GM19455 (cell line): ENCODE results near the gene UBA1.
"Not testable (repeated sequence)": the region's sequence is repeated elsewhere in the genome, so short reads cannot be mapped to it uniquely, and the experiment has no call there.

ENCODE experiments used
- ATAC-seq: cut with Tn5 transposase; IDR thresholded peaks from one replicate; pipeline ENCODE4 v1.9.1; 2021; ENCODE audit not compliant: unreplicated experiment

The UBA1 gene

DNA sequence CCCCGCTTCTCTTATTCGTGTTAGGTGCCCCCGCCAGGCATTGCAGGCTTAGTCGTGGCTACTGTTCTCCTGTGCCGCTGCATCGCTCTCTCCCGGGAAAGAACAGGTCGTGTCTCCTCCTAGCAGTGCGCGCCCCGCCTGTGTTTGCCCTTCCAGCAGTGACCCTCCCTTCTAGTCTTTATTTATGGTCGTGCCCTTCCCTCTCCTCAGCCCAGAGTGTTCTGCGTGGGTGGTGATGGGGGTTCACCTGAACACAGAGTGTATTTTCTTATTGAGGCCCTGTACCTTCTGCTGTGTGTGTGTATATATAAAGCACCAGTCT, 54.3 kb downstream of the UBA1 start:
- ATAC-seq, result no peak

DNA sequence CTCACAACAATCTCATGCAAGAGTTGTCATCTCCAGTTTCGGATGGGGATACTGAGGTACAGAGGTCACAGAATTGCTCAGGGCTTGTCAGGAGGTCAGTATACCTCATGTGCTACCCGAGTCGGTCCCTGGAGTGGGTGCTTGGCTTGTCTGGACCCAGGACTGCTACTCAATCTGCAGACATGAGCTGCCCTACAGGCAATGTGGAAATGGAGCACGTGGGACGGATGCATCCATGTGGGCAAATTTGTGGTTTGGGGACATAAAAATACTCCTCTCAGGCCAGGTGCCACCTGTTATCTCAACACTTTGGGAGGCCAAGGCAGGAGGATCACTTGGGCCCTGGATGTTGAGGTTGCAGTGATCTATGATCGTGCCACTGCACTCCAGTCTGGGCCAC, 54.9 kb downstream of the UBA1 start:
- no peak for ATAC-seq

DNA sequence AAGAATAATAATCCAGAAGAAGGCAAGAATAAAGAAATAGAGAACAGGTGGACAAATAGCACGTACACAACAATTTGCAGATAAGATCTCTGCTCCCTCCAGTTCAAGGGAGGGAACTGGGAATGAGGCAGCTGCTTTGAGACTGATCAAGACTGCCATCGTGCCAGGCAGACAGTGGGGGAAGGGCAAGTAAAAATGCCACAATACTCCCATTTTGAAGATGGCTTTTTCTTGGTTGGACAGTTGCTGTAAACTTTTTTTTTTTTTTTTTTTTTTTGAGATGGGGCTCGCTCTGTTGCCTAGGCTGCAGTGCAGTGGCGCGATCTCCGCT, 56.4 kb downstream of the UBA1 start:
- ATAC-seq, result no peak

DNA sequence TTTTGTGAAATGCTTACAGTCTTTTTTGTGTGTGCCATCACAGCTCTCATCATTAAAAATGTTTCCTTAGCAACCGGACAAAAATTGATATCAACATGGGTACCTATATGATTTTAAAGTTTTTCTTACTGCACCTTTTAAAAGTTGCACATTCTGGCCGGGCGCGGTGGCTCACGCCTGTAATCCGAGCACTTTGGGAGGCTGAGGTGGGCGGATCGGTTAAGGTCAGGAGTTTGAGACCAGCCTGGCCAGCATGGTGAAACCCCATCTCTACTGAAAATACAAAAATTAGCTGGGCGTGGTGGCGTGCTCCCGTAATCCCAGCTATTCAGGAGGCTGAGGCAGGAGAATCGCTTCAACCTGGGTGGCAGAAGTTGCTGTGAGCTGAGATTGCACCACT, 64.0 kb downstream of the UBA1 start:
- ATAC-seq, result not testable (repeated sequence)
